Right renal cortex interstitium (tissue), 3 donors: ENCODE results near the gene HAPLN3. TPM values are rescaled to one million over a fixed set of nuclear protein-coding genes. Genes with fewer than 3 reads are reported as not detected.

Source experiments
- DNase-seq, 3 donors: peaks; one replicate each; pipeline ENCODE4 v3.0.0-alpha.2; 2013; ENCODE audit warnings: low read depth in 3 of 3, low spot score in 2 of 3
- polyA plus RNA-seq, 3 donors: library from polyadenylated mRNA; unstranded; fragments of 120-200 nt; gene quantifications; one replicate each; pipeline ENCODE4 v1.2.1, GENCODE V29; 2013; ENCODE audit not compliant: insufficient read length in 3 of 3

The HAPLN3 gene
- polyA plus RNA-seq, 3 donors: 2.1 to 3.9 (median 2.2) TPM

DNA sequence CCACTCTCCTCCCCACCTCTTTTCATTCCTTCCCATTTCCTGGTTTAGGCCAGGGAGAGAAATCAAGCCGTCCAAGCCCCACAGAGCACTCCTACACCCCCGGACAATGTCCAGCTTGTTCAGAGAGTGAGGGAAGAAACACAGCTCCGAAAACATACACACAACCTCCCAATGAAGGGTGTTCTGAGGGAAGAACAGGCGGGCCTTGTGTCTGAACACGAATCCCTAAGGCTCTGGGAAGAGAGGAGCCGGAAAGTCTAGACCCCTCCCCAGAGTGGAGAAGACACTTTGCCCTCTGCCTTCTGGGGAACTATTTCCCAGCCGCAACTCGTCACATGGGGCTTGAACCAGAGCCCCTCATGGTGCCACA, 61.6 kb downstream of the HAPLN3 start:
- no peak for DNase-seq

DNA sequence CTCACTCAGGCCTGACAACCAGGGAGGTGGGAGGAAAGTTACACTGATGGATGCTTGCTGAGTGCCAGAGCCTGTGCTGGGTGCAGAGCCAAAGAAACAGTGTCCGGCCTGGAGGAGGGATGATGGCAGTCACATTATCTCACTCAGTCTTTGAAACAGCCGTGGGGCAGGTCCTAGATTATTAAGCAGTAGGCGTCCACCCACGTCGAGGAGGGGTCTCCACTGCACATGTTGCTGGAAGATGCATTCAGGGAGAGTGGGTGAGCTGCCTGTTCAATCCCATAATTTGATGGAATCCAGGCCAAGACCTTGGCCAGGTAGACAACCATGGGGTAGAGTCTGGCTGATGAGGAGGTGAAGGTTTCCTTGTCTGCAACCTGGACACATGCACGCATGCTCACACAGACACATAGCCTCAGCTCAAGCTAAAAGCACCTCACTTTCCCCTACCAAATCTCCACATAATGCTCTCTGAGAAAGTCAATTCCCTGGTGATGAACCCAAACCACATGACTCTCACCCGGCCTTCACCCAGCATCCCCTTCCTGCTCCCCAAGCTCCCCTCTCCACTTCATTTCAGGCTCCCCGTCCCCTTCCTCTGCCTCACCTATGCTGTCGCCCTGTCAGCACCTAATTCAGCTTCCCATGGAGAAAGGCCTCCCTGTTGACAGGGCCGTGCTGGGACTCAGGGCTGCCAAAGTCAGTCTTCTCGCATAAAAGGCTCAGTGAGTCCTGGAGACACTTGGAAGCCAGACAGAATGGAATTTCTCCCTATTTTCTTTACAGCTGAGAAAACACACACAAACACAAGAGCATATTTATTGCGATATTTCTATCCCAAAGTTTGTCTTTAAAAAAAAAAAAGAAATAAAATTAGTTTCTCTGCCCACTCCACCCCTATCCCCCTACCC, 62.3 kb downstream of the HAPLN3 start:
- DNase-seq: no peak

DNA sequence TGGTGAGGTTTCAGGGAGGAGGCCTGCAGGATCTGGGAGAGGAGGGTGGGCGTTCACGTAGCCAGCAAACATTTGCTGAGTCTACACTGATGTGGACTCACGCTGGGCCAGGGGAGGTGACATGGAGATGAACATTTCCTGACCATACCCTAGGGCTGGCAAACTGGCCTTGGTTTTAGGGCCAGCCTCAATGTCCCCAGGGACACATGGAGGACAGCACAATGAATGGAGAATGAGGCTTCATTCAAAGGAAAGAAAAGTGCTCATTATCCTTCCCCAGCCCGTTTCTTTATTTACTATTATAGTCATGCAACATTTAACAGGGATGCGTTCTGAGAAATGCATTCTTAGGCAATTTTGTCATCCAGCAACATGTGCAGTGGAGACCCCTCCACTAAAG, 65.3 kb downstream of the HAPLN3 start:
- DNase-seq: no peak

DNA sequence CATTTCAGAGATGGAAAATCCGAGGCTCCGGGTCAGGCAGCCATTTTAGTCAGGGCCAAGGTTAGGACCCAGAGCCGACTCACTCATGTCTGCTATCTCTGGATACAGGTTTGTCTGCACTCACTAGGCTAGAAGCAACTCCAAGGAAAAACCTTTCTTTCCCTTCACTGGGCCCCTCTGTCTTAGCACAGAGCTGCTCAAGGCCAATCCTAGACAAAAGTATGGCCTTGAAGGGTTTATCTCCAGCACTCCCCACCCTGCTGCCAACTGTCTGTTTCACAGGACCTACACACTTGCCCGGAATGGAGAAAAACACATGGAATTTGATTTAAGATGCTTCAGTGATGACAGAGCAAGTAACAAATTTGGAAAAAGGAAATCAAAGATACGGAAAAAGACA, 66.6 kb downstream of the HAPLN3 start:
- DNase-seq: no peak

Other genes starting within 250 kb of the HAPLN3 start
- gene ACAN, start 92.1 kb downstream of the HAPLN3 start, polyA plus RNA-seq: 1 to 10 TPM; 2.7 to 4.9 (median 4.8) TPM
- gene MFGE8, start 17.8 kb upstream of the HAPLN3 start, polyA plus RNA-seq: 10 to 100 TPM; 72.0 to 96.5 (median 91.2) TPM
- 10 to 100 TPM; 32.7 to 35.7 (median 33.8) TPM for gene ABHD2, start 192.9 kb upstream of the HAPLN3 start, polyA plus RNA-seq